ENCODE results near the gene CAMP.

GRCh38 chr3:48190911-48191310 is 32.4 kb upstream of the CAMP start:
- TF ChIP-seq EZH2phosphoT487 (IDR thresholded peaks at IDR 0.05; ENCODE audit: borderline replicate concordance) (no peak), CTCF (conservative IDR thresholded peaks at IDR 0.05; ENCODE audit: low read length) (no peak)
